GM19455 (cell line): ENCODE data around the gene UNC5CL.

ENCODE experiments used
- ATAC-seq: cut with Tn5 transposase; IDR thresholded peaks from one replicate; pipeline ENCODE4 v1.9.1; 2021; ENCODE audit not compliant: unreplicated experiment

Gene UNC5CL

DNA sequence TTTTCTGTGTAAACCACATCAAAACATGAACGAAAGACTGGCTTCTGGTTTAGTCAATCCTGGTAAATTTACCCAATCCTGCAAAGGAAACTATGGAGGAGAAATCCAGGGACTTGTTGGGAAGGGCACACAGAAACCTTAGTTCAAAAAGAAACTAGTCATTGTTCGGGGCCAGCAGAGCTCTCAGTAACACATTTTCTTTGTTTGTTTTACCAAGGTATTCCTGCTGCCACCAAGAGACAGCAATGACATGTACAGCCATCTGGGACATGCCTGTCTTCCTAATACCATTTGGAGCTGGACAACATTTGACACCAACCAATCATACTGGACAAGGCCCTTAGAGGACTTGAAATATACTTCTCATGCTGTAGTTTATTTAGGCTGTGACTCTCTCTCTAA lies 24.9 kb upstream of the UNC5CL start:
- ATAC-seq = no peak

DNA sequence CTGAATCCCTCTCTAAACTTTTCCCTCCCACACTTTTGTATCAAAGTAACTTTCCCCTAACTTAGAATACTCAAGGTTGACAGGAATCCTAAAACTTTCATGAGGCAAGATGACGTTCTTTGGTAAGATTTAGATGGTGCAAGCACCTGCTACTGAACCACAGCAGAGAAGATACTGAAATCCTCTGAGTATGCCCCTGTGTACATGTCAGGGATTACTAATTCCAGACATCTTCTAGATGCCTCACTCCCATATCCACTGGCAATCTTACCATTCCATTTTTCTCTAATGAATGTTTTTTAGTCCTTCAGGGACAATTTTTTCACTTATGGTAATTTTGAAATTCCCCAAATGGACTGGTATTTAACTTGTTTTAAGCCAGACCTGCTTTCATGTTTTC lies 23.0 kb upstream of the UNC5CL start:
- ATAC-seq = no peak

GRCh38 chr6:41061196-41061726 lies 22.2 kb upstream of the UNC5CL start:
- no peak for ATAC-seq

DNA sequence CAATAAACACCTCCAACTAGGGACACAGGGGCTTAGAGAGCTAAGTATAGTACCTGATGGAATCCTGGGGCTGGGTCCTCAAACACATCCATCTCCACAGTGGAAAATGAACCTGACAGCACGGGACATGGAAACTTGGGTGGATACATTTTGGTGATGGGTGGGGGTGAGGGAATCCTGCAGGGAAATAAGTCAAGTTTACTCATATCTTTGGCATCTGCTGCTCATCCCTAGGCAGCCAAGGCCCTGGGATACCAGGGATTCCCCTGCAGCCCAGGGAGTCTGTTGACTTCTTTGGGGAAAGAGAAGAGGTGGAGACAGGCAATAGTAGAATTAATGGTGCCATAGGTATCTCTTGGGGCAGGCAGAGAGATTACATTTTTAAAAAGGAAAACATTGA lies 20.5 kb upstream of the UNC5CL start:
- no peak for ATAC-seq

- no peak for ATAC-seq
Observed at GRCh38 chr6:41058783-41059181, 19.8 kb upstream of the UNC5CL start.

DNA sequence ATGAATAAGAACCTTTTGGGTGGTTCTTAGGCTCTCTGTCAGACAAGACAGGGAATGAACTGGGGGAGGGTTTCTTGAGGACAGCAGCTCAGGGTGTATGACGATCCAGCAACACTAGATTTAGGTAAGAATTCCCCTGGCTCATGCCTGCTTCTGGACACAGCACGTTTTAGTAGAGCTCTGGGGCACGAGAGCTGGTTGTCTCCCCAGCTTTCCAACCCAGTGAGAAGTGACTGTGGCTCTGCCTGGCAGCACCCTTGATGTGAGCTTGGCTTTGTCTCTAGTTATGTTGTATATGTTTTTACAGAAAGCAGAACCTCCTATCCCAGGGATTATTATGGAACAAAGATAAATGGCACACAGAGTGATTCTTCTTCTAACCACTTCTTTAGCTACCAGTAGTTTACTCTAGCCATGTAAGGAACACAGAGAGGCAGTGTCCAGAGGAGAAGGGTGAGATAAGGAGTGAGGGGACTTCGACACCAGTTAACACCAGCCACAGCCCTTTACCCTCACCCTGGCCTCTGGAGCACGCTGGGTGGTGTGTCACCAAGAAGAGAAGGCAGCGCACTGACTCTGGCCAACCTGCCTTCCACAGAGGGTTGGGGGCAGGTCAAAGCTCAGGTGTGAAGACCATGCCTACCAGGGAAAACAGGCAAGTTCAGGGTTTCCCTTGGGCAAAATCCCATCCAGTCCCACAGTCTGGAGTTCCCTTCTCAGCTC lies 17.9 kb upstream of the UNC5CL start:
- ATAC-seq = no peak

GRCh38 chr6:41055149-41055548 lies 16.1 kb upstream of the UNC5CL start:
- ATAC-seq = no peak

DNA sequence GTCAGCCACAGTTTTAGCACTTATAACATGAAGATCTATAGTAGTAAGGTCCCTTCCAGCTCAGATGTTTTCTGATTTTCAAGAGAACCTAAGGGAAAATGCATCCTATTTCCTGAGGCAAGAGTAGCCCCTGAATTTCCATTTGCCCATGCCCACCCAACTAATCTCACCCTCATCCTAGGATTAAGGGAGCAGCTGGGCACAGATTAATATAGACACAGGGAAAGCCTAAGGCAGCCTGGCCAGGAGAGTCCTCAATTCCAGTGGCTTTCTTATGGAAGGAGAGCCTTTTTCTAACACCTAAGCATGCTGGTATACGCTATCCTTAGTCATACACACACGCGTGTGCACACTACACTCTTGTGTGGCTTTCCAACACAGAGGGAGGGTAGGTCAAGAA lies 15.5 kb upstream of the UNC5CL start:
- ATAC-seq = no peak

- no peak for ATAC-seq
Observed at GRCh38 chr6:41053041-41053440, 14.0 kb upstream of the UNC5CL start, which contains the start of gene APOBEC2. TSS of gene APOBEC2 (plus strand) at chr6:41053202. CDS start at chr6:41053348, 146 bp downstream.

DNA sequence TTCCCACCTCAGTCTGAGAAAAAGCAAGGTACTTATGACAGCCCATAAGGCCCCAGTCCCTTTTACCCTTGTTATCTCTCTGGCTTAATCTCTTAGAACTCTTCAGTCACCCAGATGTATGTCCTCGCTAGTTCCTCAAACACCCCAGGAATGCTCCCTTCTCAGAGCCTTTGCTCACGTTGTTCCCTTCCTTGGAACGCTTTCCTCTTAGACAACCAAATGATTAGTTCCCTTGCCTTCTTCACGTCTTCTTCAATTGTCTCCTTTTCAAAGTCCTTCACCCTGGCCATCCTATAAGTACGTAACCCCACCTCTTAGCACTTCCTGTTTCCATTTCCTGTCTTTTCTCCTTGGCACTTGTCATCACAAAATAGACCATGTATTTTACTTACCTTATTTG lies 12.9 kb upstream of the UNC5CL start:
- ATAC-seq = no peak

- no peak for ATAC-seq
Observed at GRCh38 chr6:41050536-41050935, 11.5 kb upstream of the UNC5CL start.

DNA sequence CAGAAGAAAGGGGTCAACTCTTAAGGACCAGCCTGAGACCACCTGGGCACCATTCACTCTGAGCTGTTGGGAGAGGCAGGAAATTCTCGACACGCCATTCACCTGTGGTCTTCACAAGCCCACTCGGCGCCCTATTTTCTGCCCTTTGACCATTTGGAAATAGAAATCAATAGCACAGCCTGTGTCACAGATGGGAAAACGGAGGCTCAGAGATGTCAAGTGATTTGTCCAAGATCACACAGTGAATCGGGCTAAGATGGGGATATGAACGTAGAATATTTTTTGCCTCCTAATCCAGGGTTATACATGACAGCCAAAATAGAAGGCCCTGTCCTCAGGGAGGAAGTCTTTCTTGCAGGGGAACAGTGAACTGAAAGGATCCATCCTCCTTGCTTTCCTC lies 10.9 kb upstream of the UNC5CL start:
- ATAC-seq = no peak

DNA sequence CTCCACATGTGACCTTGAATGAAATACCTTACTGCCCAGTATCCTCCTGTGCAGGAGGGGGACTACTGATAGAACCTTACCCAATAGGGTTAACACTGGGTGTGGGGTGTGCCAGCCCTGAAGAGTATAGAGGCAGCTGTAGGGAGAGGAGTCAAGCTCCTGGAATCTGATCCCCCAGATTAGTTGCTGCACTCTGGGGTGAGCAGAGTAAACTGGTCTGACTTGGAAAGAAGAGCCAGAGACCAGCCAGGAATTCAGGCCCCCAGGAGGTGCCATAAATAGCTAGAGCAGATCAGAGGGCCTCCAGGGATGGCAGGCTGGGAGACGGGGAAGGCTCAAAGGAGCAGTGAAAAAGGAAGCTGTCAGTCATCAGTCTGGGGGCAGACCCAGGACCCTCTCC lies 10.5 kb upstream of the UNC5CL start:
- no peak for ATAC-seq

DNA sequence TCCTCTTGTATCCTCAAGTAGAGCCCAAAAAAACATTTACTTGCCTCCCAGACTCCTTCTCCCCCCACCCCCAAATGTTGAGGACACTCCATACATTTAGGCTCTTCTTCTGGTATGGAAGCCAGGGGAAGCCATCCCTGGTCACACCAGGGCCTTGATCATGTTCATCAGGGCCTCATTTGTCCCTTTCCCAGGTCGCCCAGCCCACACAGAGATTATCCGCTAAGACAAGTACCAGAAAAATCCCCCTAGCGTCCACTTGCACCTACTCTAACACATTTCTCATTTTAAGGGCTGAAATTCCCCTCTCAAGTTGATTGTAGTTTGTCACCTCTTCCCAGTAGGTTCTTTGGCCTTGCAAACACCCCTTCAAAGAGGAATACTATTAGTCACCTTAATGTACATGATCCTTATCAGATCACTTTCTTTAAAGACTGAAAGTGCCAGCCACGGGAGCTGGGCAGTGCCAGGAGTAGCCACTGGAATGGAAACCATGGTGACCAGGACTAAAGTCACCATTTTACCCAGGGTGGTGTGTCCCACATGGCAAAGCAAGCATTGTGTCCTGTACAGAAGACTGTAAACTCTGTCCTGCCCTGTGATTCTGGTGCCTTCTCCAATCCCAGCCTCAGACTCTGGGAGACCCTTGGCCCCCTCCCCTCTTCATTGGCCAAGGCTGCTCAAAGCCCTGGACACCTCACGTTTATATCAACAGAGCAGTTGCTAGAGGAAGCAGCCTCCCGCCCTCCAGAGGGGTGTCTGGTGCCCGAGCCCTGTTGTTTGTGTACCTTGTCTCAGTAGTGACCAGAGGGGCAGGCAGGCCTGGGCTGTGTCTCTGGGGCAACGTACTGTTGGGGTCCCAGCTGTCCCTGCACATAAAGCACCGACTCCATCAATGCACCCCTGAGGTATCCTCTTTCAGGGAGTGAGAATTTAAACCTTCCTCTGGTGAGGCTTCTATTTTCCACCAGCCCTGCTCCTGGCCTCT lies 9.0 kb upstream of the UNC5CL start:
- no peak for ATAC-seq

DNA sequence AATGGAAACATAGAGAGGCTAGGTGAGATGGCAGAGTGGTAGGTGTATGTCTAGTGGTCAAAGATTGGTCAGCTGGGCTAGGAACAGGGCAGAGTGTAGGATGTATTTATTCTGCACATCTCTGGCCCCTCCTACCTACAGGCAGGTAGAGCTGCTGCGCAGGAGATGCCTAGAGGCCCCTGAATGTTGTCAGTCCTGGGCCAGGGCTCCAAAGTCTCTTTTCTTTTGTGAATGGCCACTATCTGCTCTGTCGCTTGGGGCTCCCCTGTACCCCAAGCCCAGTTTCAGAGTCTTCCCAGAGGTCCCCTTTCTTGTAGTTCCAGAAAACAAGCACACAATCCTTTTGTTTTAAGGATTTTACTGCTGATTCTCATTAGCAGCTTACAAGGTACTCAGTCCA lies 8.3 kb upstream of the UNC5CL start:
- ATAC-seq = no peak

- ATAC-seq = no peak
Observed at GRCh38 chr6:41046084-41046483, 7.1 kb upstream of the UNC5CL start.

DNA sequence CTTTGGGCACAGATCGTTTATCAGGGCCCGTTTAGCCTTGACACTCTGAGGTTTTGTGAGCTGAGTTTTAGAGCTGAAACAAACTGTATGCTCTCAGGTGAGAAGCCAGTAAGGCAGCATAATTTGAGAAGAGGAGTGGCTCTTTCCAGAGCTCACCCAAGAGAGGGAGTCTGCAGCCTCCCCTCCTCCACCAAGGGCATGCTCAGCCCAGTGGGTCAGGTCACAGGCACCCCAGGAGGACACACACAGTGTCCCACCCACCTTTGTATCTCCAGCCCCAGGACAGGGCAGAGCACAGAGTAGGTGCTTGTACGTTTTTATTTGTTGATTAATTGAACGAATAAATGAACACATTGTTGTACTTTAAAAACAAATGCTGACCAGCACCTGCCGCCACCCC lies 6.6 kb upstream of the UNC5CL start:
- ATAC-seq = no peak

GRCh38 chr6:41043151-41043550 lies 4.1 kb upstream of the UNC5CL start:
- no peak for ATAC-seq

DNA sequence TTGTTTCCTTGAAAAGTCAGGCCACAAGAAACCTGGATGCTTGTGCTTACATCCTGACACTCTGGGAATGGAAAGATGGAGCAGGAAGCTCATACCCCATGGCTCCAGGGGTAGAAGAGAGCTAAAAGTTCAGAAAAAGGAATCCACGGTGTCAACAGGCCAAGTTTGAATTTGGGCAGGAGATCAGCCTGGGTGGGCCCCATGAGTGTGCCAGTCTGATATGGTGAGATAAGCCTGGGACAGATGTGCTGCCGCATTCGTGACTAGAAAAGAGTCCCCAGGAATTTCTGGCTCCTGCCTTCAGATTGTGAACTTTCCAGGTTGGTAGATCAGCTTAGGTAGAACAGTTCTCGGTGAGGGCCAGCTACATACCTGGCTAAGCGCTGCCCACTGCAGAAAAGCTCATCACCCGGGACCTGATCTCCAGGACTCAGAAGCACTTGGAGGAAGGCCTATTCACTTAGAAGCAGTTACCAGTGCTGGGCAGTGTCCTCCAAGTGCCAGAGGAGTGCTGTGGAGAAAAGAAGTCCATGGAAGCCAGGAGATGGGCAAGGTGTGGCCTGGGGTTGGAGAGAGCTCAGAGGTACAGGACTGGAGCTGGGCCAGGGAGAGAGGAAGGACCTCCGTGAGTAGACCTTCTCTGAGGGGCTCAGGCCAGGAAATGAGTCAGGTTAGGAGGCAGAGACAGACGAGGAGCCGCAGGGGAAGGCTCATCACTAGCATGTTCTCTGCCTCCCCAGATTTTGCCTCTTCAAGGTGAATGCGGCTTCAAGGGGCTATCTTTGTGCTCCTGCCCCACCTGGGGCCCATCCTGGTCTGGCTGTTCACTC lies 3.4 kb upstream of the UNC5CL start, which contains the start of gene TSPO2:
Gene TSPO2 (plus strand): TSS at position 242 of the 830 bp plus-strand sequence. CDS start 519 bp downstream, at position 761.
- no peak for ATAC-seq

DNA sequence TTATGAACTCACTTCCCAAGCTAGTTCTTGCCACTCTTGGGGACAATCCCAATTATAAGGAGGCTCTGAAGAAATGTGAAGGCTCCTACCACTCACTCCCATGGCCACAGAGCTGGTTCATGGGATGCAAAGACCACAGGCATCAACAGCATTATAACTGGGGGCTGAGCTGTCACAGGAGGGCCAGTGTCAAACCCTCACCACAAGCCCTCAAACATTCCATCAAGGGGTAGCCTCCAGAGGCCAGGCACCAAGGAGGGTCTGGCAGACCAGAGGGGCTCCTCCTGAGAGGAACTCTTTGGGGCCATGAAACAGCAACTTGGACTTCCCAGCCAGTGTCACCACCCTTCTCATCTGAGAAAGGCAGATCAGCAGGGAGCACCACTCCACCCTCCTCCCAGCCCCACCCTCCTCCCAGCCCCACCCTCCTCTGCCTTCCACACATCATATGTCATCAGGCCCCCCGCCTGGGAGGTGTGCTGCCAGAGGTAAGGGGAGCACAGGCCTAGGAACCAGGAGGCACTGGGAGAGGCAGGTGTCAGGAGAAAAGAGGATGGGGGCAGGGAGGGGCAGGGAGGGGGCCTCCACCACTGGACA lies 2.0 kb upstream of the UNC5CL start:
- no peak for ATAC-seq
